ENCODE results near the gene SURF4. TPM values are rescaled to one million over a fixed set of nuclear protein-coding genes. Genes with fewer than 3 reads are reported as not detected.

Gene SURF4
- total and polyA plus RNA-seq, 2 of the 13 experiments (the other 11 are each of a cell fraction or from before 2014, with no cell fraction given): 220 to 265 TPM

DNA sequence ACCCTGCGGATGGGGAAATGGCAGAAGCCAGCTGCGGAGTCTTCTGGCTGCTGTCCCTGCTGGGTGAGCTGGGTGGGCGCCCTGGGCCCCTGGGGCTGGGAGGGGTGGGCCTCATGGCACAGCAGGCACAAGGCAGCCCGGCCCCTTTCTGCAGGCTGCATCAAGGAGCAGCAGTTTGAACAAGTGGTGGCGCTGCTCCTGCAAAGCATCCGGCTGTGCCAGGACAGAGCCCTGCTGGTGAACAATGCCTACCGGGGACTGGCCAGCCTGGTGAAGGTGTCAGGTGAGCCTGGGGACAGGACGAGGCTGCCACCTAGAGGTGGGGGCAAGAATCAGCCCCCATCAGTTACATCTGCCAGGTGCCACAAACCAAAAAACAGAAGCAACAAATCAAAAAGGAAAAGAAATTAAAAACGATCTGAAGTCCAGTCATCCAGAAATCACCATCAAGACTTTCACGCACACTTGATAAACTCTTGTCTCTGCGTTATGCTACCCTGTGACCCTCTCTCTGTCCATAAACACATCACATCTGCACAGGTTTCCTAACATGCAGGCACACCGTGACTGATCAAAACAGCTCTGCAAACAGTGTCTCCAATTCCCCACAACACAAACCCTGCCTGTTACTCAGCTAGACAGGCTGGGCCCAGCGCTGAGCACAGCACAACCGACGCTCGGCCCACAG, 28.1 kb upstream of the SURF4 start:
- in situ Hi-C loops (cut with HindIII; ENCODE audit: extremely low pct_ligation_motif_present, low pct_unique_long_range_greater_than_20kb): no loop called here
- Histone ChIP-seq H2AFZ (ENCODE audit: low read length) (no peak overlapping the region), H3K27me3 (ENCODE audit: control insufficient read depth in 1 of 2, insufficient read depth in 2 of 2, low read length in 2 of 2) (no peaks in the 10 kb centered on the region), H3K9ac (ENCODE audit: insufficient read depth, low read depth, low read length) (no peak overlapping the region), H3K4me3 (replicated peaks in 1 of 3; ENCODE audit: insufficient read depth in 1 of 3, low read depth in 2 of 3, low read length in 3 of 3) (no peak overlapping the region), H3K36me3 (replicated peaks in 1 of 2; ENCODE audit: control insufficient read depth in 1 of 2, insufficient read depth in 2 of 2, low read length in 2 of 2) (peaks cover 14 to 30% of the 10 kb centered on the region in 2 experiments; a peak in 4 of 5 replicates), H3K27ac (ENCODE audit: extremely low read length, insufficient read depth, low read length) (no peak overlapping the region), H3K4me2 (ENCODE audit: low read depth, low read length) (no peak overlapping the region), H3K9me3 (ENCODE audit: low read length) (no peaks in the 10 kb centered on the region), H3K79me2 (ENCODE audit: insufficient read depth, low read length) (no peaks in the 10 kb centered on the region), H3K4me1 (ENCODE audit: insufficient read depth, low read length) (peaks cover 8% of the 10 kb centered on the region), H4K20me1 (ENCODE audit: insufficient read depth, low read length) (0 out of 2 replicates have a peak, but pooled peaks cover 4% of the 10 kb centered on the region)
- 79% methylated on average over 16 of the region's 16 CpGs for WGBS (ENCODE audit: low lambda C conversion rate)
- no TSS peak for BruUV-seq (replicated peaks)
- ATAC-seq: peak; percentile 58
- peak; percentile 52 for DNase-seq (ENCODE audit: low spot score)
- ChIA-PET POLR2A (interaction anchor here (1.0 to 1.2 kb wide), 2 partner anchors 40 to 75 kb away, joined by 3 to 4 read pairs; partner anchors contain the start of gene SLC2A6), CTCF (ENCODE audit: low intra/inter-chr PET ratio, low total read pairs) (interaction anchor here (0.7 to 1.7 kb wide), 6 partner anchors 45 to 218 kb away, joined by 3 to 7 read pairs (median 3); partner anchors contain the start of genes SURF1 and SURF2)
- intact Hi-C loops (cut with micrococcal nuclease; ENCODE audit: unreplicated experiment): loop anchor here (1.0 kb wide), 1 partner anchor 44 kb away; no protein-coding TSS in a partner anchor
- no peak for FAIRE-seq
- TF ChIP-seq ZNF432 (CRISPR knock-in tag; IDR thresholded peaks at IDR 0.05; ENCODE audit: borderline replicate concordance): no peak
- TF ChIP-seq, protein P1, sequence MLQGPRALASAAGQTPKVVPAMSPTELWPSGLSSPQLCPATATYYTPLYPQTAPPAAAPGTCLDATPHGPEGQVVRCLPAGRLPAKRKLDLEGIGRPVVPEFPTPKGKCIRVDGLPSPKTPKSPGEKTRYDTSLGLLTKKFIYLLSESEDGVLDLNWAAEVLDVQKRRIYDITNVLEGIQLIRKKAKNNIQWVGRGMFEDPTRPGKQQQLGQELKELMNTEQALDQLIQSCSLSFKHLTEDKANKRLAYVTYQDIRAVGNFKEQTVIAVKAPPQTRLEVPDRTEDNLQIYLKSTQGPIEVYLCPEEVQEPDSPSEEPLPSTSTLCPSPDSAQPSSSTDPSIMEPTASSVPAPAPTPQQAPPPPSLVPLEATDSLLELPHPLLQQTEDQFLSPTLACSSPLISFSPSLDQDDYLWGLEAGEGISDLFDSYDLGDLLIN (CRISPR knock-in tag; IDR thresholded peaks at IDR 0.05; ENCODE audit: borderline replicate concordance): no peak
- TF ChIP-seq ZNF841 (CRISPR knock-in tag; IDR thresholded peaks at IDR 0.05; ENCODE audit: borderline replicate concordance): no peak
- TF ChIP-seq SOX5 (CRISPR knock-in tag; IDR thresholded peaks at IDR 0.05; ENCODE audit: borderline replicate concordance): no peak
- TF ChIP-seq, protein P2, sequence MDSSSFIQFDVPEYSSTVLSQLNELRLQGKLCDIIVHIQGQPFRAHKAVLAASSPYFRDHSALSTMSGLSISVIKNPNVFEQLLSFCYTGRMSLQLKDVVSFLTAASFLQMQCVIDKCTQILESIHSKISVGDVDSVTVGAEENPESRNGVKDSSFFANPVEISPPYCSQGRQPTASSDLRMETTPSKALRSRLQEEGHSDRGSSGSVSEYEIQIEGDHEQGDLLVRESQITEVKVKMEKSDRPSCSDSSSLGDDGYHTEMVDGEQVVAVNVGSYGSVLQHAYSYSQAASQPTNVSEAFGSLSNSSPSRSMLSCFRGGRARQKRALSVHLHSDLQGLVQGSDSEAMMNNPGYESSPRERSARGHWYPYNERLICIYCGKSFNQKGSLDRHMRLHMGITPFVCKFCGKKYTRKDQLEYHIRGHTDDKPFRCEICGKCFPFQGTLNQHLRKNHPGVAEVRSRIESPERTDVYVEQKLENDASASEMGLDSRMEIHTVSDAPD (CRISPR knock-in tag; IDR thresholded peaks at IDR 0.05): peak; percentile 92
- TF ChIP-seq POLR2A (IDR thresholded peaks at IDR 0.05; ENCODE audit: insufficient read depth in 1 of 2, low read depth in 2 of 2, low read length in 2 of 2): no peak
- TF ChIP-seq SYNCRIP (IDR thresholded peaks at IDR 0.05; ENCODE audit: insufficient read depth, low read depth, low read length): no peak
- no peak for TF ChIP-seq DPF2 (CRISPR knock-in tag; IDR thresholded peaks at IDR 0.05; ENCODE audit: borderline replicate concordance, low read depth)
- TF ChIP-seq TBL1XR1 (IDR thresholded peaks at IDR 0.05; ENCODE audit: borderline replicate concordance, low read length, partially characterized antibody): no peak
- TF ChIP-seq, protein P3, sequence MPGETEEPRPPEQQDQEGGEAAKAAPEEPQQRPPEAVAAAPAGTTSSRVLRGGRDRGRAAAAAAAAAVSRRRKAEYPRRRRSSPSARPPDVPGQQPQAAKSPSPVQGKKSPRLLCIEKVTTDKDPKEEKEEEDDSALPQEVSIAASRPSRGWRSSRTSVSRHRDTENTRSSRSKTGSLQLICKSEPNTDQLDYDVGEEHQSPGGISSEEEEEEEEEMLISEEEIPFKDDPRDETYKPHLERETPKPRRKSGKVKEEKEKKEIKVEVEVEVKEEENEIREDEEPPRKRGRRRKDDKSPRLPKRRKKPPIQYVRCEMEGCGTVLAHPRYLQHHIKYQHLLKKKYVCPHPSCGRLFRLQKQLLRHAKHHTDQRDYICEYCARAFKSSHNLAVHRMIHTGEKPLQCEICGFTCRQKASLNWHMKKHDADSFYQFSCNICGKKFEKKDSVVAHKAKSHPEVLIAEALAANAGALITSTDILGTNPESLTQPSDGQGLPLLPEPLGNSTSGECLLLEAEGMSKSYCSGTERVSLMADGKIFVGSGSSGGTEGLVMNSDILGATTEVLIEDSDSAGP (CRISPR knock-in tag; IDR thresholded peaks at IDR 0.05; ENCODE audit: borderline replicate concordance): 0 out of 2 replicates have a peak, but pooled peaks have one; percentile 20
- TF ChIP-seq SKI (IDR thresholded peaks at IDR 0.05; ENCODE audit: partially characterized antibody): no peak
- TF ChIP-seq, protein P4, sequence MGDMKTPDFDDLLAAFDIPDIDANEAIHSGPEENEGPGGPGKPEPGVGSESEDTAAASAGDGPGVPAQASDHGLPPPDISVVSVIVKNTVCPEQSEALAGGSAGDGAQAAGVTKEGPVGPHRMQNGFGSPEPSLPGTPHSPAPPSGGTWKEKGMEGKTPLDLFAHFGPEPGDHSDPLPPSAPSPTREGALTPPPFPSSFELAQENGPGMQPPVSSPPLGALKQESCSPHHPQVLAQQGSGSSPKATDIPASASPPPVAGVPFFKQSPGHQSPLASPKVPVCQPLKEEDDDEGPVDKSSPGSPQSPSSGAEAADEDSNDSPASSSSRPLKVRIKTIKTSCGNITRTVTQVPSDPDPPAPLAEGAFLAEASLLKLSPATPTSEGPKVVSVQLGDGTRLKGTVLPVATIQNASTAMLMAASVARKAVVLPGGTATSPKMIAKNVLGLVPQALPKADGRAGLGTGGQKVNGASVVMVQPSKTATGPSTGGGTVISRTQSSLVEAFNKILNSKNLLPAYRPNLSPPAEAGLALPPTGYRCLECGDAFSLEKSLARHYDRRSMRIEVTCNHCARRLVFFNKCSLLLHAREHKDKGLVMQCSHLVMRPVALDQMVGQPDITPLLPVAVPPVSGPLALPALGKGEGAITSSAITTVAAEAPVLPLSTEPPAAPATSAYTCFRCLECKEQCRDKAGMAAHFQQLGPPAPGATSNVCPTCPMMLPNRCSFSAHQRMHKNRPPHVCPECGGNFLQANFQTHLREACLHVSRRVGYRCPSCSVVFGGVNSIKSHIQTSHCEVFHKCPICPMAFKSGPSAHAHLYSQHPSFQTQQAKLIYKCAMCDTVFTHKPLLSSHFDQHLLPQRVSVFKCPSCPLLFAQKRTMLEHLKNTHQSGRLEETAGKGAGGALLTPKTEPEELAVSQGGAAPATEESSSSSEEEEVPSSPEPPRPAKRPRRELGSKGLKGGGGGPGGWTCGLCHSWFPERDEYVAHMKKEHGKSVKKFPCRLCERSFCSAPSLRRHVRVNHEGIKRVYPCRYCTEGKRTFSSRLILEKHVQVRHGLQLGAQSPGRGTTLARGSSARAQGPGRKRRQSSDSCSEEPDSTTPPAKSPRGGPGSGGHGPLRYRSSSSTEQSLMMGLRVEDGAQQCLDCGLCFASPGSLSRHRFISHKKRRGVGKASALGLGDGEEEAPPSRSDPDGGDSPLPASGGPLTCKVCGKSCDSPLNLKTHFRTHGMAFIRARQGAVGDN (CRISPR knock-in tag; IDR thresholded peaks at IDR 0.05): peak; percentile 38
- no peak for TF ChIP-seq RAD51 (IDR thresholded peaks at IDR 0.05; ENCODE audit: borderline replicate concordance)
